A549 (cell line): ENCODE data around the gene RAX2. TPM values are rescaled to one million over a fixed set of nuclear protein-coding genes. Genes with fewer than 3 reads are reported as not detected.

ENCODE experiments used
- ATAC-seq, 2 experiments: fragments of 200-7000 bp in 1 of 2; fragments of >200 bp in 1 of 2; cut with Nextera tagmentation in 1 of 2; cut with Tn5 transposase in 1 of 2; 3 replicates each; pipeline versions ENCODE4 v1.8.0 to v1.9.1; 2018 to 2020; ENCODE audit warnings: mild to moderate bottlenecking in 1 of 2, moderate library complexity in 1 of 2
- CTCF ChIA-PET: fragments of 300-600 bp; sonication (Branson Sonifier 250); formaldehyde crosslinking; extraction: SDS; loops from one replicate; lab custom pipeline; 2021; ENCODE audit warnings: antibody characterized with exemption, inconsistent platforms; lab: Yijun Ruan, JAX
- POLR2A ChIA-PET: fragments of 350-600 bp; formaldehyde crosslinking; extraction: SDS; loops from one replicate; lab custom pipeline; 2021; ENCODE audit warnings: antibody characterized with exemption, inconsistent platforms; lab: Yijun Ruan, JAX
- DNase-seq, 2 experiments: peaks; one replicate each; pipeline versions ENCODE4 v3.0.0 to v3.0.0-alpha.2; 2011 to 2016; ENCODE audit warnings: low read depth in 1 of 2, low spot score in 1 of 2
- FAIRE-seq: peaks from 2 replicates; lab custom pipeline; 2011; peaks lifted over from hg19 to GRCh38; lab: Jason Lieb, UNC
- H3K27ac ChIP-seq, 2 experiments: fragments of >200 bp; sonication (Bioruptor Twin); formaldehyde crosslinking; 3 replicates each; pipeline ENCODE4 v1.5.1; 2016 to 2017
- H3K4me1 ChIP-seq: fragments of >200 bp; sonication (Bioruptor Twin); formaldehyde crosslinking; 3 replicates; pipeline ENCODE4 v1.6.1; 2016
- H3K4me2 ChIP-seq: fragments of >200 bp; sonication (Bioruptor Twin); formaldehyde crosslinking; 3 replicates; pipeline ENCODE4 v1.6.1; 2016
- H3K4me3 ChIP-seq: fragments of >200 bp; sonication (Bioruptor Twin); formaldehyde crosslinking; 3 replicates; pipeline ENCODE4 v1.5.1; 2016
- H3K9me3 ChIP-seq: fragments of >200 bp; sonication (Bioruptor Twin); formaldehyde crosslinking; 3 replicates; pipeline ENCODE4 v1.6.1; 2016
- BHLHE40 ChIP-seq: IDR thresholded peaks from 2 replicates; pipeline ENCODE4 v1.6.1; 2012; ENCODE audit warnings: low read depth, low read length, inconsistent platforms
- CBX8 ChIP-seq: fragments of 200-600 bp; sonication (generic); IDR thresholded peaks from 2 replicates; pipeline ENCODE4 v1.6.1; 2016
- CHD4 ChIP-seq: fragments of 200-600 bp; sonication (generic); IDR thresholded peaks from 2 replicates; pipeline ENCODE4 v1.6.1; 2016; ENCODE audit warnings: antibody characterized with exemption, mild to moderate bottlenecking, borderline replicate concordance
- CTCF ChIP-seq: fragments of >200 bp; sonication (Bioruptor Twin); formaldehyde crosslinking; IDR thresholded peaks from 3 replicates; pipeline ENCODE4 v1.5.1; 2016
- EP300 ChIP-seq, 2 experiments: fragments of >200 bp; sonication (Bioruptor Twin); formaldehyde crosslinking; IDR thresholded peaks; 2 replicates in 1 of 2; 3 replicates in 1 of 2; pipeline ENCODE4 v1.6.1; 2016 to 2017
- ESRRA ChIP-seq: fragments of 150-350 bp; IDR thresholded peaks from 2 replicates; pipeline ENCODE4 v1.6.1; 2014; ENCODE audit warnings: mild to moderate bottlenecking, low read length, borderline replicate concordance
- FOSB ChIP-seq: fragments of 250-450 bp; sonication (Bioruptor Pico); IDR thresholded peaks from 2 replicates; pipeline ENCODE4 v1.5.0; 2020; ENCODE audit warnings: mild to moderate bottlenecking, moderate library complexity
- FOXS1 ChIP-seq: fragments of 250-450 bp; sonication (Bioruptor Pico); IDR thresholded peaks from 2 replicates; pipeline ENCODE4 v1.5.0; 2020; ENCODE audit warnings: mild to moderate bottlenecking, moderate library complexity
- HDAC2 ChIP-seq: fragments of 200-600 bp; sonication (generic); IDR thresholded peaks from 2 replicates; pipeline ENCODE4 v1.6.1; 2016
- HOXA7 ChIP-seq: fragments of 250-450 bp; sonication (Bioruptor Pico); IDR thresholded peaks from 2 replicates; pipeline ENCODE4 v1.5.0; 2020; ENCODE audit warnings: mild to moderate bottlenecking, moderate library complexity
- JUN ChIP-seq, 2 experiments: fragments of >200 bp; sonication (Bioruptor Twin); formaldehyde crosslinking; IDR thresholded peaks; 2 replicates in 1 of 2; 3 replicates in 1 of 2; pipeline ENCODE4 v1.6.1; 2016 to 2017
- KDM1A ChIP-seq: fragments of 200-600 bp; sonication (generic); IDR thresholded peaks from 2 replicates; pipeline ENCODE4 v1.6.1; 2016; ENCODE audit warnings: low read depth, mild to moderate bottlenecking
- KDM5A ChIP-seq: fragments of 200-600 bp; sonication (generic); IDR thresholded peaks from 2 replicates; pipeline ENCODE4 v1.6.1; 2016; ENCODE audit warnings: antibody characterized with exemption, mild to moderate bottlenecking
- MAZ ChIP-seq: fragments of 150-350 bp; IDR thresholded peaks from 2 replicates; pipeline ENCODE4 v1.6.1; 2014; ENCODE audit warnings: antibody characterized with exemption, low read depth, low read length, borderline replicate concordance
- POLR2A ChIP-seq: IDR thresholded peaks from 2 replicates; pipeline ENCODE4 v1.6.1; 2012; ENCODE audit warnings: mild to moderate bottlenecking, low read length
- RAD21 ChIP-seq, 2 experiments: fragments of >200 bp in 1 of 2; sonication (Bioruptor Twin) in 1 of 2; formaldehyde crosslinking in 1 of 2; IDR thresholded peaks in 1 of 2; conservative IDR thresholded peaks in 1 of 2; 2 replicates in 1 of 2; 3 replicates in 1 of 2; pipeline ENCODE4 v1.6.1; 2012 to 2018; ENCODE audit warnings: inconsistent platforms in 1 of 2
- RARB ChIP-seq: fragments of 250-450 bp; sonication (Bioruptor Pico); IDR thresholded peaks from 2 replicates; pipeline ENCODE4 v1.8.0; 2021; ENCODE audit warnings: mild to moderate bottlenecking, moderate library complexity
- TFCP2L1 ChIP-seq: fragments of 250-450 bp; sonication (Bioruptor Pico); IDR thresholded peaks from 2 replicates; pipeline ENCODE4 v1.5.0; 2021; ENCODE audit warnings: mild to moderate bottlenecking
- TP53 ChIP-seq: fragments of 250-450 bp; sonication (Bioruptor Pico); IDR thresholded peaks from 2 replicates; pipeline ENCODE4 v1.5.0; 2021; ENCODE audit warnings: mild to moderate bottlenecking, moderate library complexity
- WGBS: methylation state at CpG from one replicate; pipeline ENCODE4 v1.1.6; 2017; ENCODE audit errors: missing lambda C conversion rate; 5-methylcytosine and 5-hydroxymethylcytosine counted together
- polyA plus RNA-seq, 4 experiments: library from polyadenylated mRNA; depleted of rRNA in 3 of 4; stranded (reverse); fragments of >200 nt; fragmentation: RNase III in 1 of 4; extraction: RNeasy Plus Mini Kit Qiagen cat#74134 plus additional on column Dnase treatment in 1 of 4; gene quantifications; 2 replicates in 3 of 4; 3 replicates in 1 of 4; pipeline ENCODE4 v1.2.3, GENCODE V29; 2011 to 2017
- TF ChIP-seq, protein P1 (sequence below): IDR thresholded peaks from 2 replicates; pipeline ENCODE4 v1.6.1; 2012
- TF ChIP-seq, protein P2 (sequence below): fragments of >200 bp; sonication (Bioruptor Twin); formaldehyde crosslinking; IDR thresholded peaks from 3 replicates; pipeline ENCODE4 v1.6.1; 2016
- TF ChIP-seq, protein P3 (sequence below): fragments of 250-450 bp; sonication (Bioruptor Pico); IDR thresholded peaks from 2 replicates; pipeline ENCODE4 v1.5.0; 2020; ENCODE audit warnings: low read depth, mild to moderate bottlenecking, moderate library complexity

RAX2 gene
- polyA plus RNA-seq, 2 of the 4 experiments (the other 2 are of a cell fraction) = not detected

DNA sequence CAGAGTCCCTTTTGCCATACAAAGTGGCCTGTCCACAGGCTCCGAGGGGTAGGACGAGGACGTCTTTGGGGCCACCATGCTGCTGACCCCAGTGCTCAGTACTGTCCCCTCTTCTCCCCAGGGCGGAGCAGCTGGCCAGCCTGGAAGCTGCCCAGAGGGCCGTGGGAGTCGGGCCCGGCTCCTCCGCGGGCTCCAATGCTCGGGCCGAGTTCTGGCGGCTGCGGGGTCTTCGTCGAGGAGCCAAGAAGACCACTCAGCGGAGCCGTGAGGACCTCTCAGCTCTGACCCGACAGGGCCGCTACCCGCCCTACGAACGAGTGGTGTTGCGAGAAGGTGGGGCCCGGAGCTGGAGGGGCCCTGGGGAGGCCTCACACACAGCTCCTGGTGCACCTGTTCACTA, 31.6 kb downstream of the RAX2 start:
- TF ChIP-seq, protein P1, sequence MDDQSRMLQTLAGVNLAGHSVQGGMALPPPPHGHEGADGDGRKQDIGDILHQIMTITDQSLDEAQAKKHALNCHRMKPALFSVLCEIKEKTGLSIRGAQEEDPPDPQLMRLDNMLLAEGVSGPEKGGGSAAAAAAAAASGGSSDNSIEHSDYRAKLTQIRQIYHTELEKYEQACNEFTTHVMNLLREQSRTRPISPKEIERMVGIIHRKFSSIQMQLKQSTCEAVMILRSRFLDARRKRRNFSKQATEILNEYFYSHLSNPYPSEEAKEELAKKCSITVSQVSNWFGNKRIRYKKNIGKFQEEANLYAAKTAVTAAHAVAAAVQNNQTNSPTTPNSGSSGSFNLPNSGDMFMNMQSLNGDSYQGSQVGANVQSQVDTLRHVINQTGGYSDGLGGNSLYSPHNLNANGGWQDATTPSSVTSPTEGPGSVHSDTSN = no peak
- TF ChIP-seq FOSB = no peak
- no peak for TF ChIP-seq EP300 (IDR thresholded peaks at IDR 0.05)
- no peak for TF ChIP-seq POLR2A
- TF ChIP-seq HDAC2 = no peak
- no peak for TF ChIP-seq ESRRA
- Histone ChIP-seq H3K27ac (no peak overlapping the region), H3K9me3 (no peaks in the 10 kb centered on the region), H3K4me2 (no peak overlapping the region), H3K4me3 (no peak overlapping the region), H3K4me1 (no peaks in the 10 kb centered on the region)
- WGBS = 96% methylated on average over 24 of the region's 24 CpGs
- ChIA-PET CTCF (interaction anchor here (1.1 to 1.6 kb wide), 2 partner anchors 9 to 12 kb away, joined by 3 to 5 read pairs; no protein-coding TSS in a partner anchor), POLR2A (no interaction called here)
- no peak for ATAC-seq
- DNase-seq = no peak
- FAIRE-seq = no peak

DNA sequence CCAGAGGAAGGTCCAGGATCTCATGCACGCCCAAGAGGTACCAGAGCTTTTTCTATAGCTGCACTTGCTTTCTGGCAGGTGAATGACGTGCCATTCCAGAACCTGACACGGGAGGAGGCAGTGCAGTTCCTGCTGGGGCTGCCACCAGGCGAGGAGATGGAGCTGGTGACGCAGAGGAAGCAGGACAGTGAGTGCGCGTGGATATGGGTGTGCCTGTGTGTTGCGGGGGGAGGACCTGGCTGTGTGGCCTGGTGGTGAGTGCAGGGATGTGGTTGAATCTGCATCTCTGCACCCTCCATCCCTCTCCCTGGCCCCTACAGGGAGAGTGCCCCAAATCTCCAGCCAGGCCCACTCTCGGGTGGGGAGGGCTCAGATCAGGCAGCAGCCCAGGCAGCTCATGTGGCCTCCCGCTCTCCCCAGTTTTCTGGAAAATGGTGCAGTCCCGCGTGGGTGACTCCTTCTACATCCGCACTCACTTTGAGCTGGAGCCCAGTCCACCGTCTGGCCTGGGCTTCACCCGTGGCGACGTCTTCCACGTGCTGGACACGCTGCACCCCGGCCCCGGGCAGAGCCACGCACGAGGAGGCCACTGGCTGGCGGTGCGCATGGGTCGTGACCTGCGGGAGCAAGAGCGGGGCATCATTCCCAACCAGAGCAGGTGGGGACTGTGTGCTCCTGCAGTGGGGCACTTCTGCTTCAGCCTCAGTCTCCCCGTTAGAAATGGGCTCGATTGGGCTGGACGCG, 33.4 kb downstream of the RAX2 start:
- no peaks in the 10 kb centered on the region for H3K9me3 ChIP-seq
- FAIRE-seq = no peak
- H3K4me1 ChIP-seq = no peaks in the 10 kb centered on the region
- DNase-seq = no peak
- WGBS = 84% methylated on average over 18 of the region's 32 CpGs
- H3K27ac ChIP-seq = no peak overlapping the region
- no peak overlapping the region for H3K4me3 ChIP-seq
- CTCF ChIA-PET = interaction anchor here (0.6 to 1.6 kb wide), 4 partner anchors 10 to 72 kb away, joined by 3 to 5 read pairs (median 4); no protein-coding TSS in a partner anchor
- POLR2A ChIA-PET = interaction anchor here (0.5 kb wide), 1 partner anchor 266 kb away, joined by 7 read pairs; no protein-coding TSS in a partner anchor
- TF ChIP-seq HDAC2 (no peak), CHD4 (no peak), BHLHE40 (no peak), HOXA7 (CRISPR knock-in tag) (no peak), CBX8 (no peak), RARB (CRISPR knock-in tag) (no peak), TFCP2L1 (CRISPR knock-in tag) (no peak), JUN (IDR thresholded peaks at IDR 0.05) (no peak), MAZ (no peak), KDM5A (no peak), KDM1A (no peak), RAD21 (conservative IDR thresholded peaks at IDR 0.05 in 1 of 2, IDR thresholded peaks at IDR 0.05 in 1 of 2) (no peak), CTCF (no peak), TP53 (CRISPR knock-in tag) (no peak), ESRRA (no peak), FOXS1 (CRISPR knock-in tag) (no peak)
- TF ChIP-seq, protein P2, sequence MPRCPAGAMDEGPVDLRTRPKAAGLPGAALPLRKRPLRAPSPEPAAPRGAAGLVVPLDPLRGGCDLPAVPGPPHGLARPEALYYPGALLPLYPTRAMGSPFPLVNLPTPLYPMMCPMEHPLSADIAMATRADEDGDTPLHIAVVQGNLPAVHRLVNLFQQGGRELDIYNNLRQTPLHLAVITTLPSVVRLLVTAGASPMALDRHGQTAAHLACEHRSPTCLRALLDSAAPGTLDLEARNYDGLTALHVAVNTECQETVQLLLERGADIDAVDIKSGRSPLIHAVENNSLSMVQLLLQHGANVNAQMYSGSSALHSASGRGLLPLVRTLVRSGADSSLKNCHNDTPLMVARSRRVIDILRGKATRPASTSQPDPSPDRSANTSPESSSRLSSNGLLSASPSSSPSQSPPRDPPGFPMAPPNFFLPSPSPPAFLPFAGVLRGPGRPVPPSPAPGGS = no peak
- TF ChIP-seq, protein P3, sequence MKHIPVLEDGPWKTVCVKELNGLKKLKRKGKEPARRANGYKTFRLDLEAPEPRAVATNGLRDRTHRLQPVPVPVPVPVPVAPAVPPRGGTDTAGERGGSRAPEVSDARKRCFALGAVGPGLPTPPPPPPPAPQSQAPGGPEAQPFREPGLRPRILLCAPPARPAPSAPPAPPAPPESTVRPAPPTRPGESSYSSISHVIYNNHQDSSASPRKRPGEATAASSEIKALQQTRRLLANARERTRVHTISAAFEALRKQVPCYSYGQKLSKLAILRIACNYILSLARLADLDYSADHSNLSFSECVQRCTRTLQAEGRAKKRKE (CRISPR knock-in tag) = no peak
- H3K4me2 ChIP-seq = no peak overlapping the region
- ATAC-seq = no peak; a peak in 1 of 6 replicates
